T-cell (primary cell): Measurements from ENCODE around the gene SERPINA1. TPM values are rescaled to one million over a fixed set of nuclear protein-coding genes. Genes with fewer than 3 reads are reported as not detected.

Source experiments
- ATAC-seq, 4 experiments: fragments of 200-7000 bp in 3 of 4; fragments of 150-1000 bp in 1 of 4; cut with Tn5 transposase; replicated peaks in 1 of 4; 1 replicate in 3 of 4; 2 replicates in 1 of 4; pipeline ENCODE4 v1.10.0; 2021; ENCODE audit warnings: moderate library complexity in 3 of 4, mild to moderate bottlenecking in 2 of 4, moderate number of reproducible peaks in 1 of 4
- CTCF ChIA-PET, 2 donors: fragments of 300-600 bp; sonication (Branson Sonifier 250); formaldehyde crosslinking; loops; one replicate each; lab custom pipeline; 2022; ENCODE audit warnings: antibody characterized with exemption in 2 of 2; lab: Charles Lee
- POLR2A ChIA-PET, 2 donors: fragments of 300-600 bp; sonication (Branson Sonifier 250); formaldehyde crosslinking; loops; one replicate each; lab custom pipeline; 2022; ENCODE audit warnings: antibody characterized with exemption in 2 of 2; lab: Charles Lee
- DNase-seq, 35 experiments: peaks; one replicate each; pipeline versions ENCODE4 v3.0.0 to v3.0.0-alpha.2; 2013 to 2023
- H3K27ac ChIP-seq: one replicate; pipeline ENCODE4 v1.5.1; 2013; ENCODE audit warnings: low read length
- H3K27me3 ChIP-seq, 2 experiments: replicated peaks in 1 of 2; 1 replicate in 1 of 2; 2 replicates in 1 of 2; pipeline versions ENCODE4 v1.6.1 to v1.7.0; 2013; ENCODE audit warnings: low read length in 1 of 2, mixed read lengths in 1 of 2; ENCODE audit not compliant: control insufficient read depth in 2 of 2, insufficient read depth in 2 of 2; ENCODE audit errors: extremely low read depth in 1 of 2
- H3K36me3 ChIP-seq, 2 donors: 1 replicate in 1 of 2; 2 replicates in 1 of 2; pipeline versions ENCODE4 v1.6.1 to v1.7.0; 2013; ENCODE audit warnings: low read length in 1 of 2; ENCODE audit not compliant: control insufficient read depth in 2 of 2, insufficient read depth in 1 of 2; ENCODE audit errors: extremely low read depth in 1 of 2
- H3K4me1 ChIP-seq, 2 experiments: 1 replicate in 1 of 2; 2 replicates in 1 of 2; pipeline versions ENCODE4 v1.6.1 to v1.7.0; 2013; ENCODE audit warnings: low read length in 2 of 2, mixed read lengths in 1 of 2; ENCODE audit not compliant: insufficient read depth in 2 of 2, control insufficient read depth in 1 of 2; ENCODE audit errors: extremely low read depth in 1 of 2
- H3K4me3 ChIP-seq, 2 donors: 1 replicate in 1 of 2; 2 replicates in 1 of 2; pipeline versions ENCODE4 v1.5.1 to v1.7.0; 2013; ENCODE audit warnings: mild to moderate bottlenecking in 2 of 2, low read length in 1 of 2, moderate library complexity in 1 of 2; ENCODE audit not compliant: control insufficient read depth in 1 of 2; ENCODE audit errors: extremely low read depth in 1 of 2
- H3K9me3 ChIP-seq: 2 replicates; pipeline ENCODE4 v1.7.0; 2013
- H3K27ac Mint-ChIP-seq, 2 donors: one replicate each; pipeline ENCODE4 v1.8.0; 2020 to 2021; ENCODE audit warnings: mild to moderate bottlenecking in 2 of 2, mixed read lengths in 2 of 2
- H3K27me3 Mint-ChIP-seq, 2 donors: one replicate each; pipeline ENCODE4 v1.8.0; 2021 to 2022; ENCODE audit warnings: mixed read lengths in 2 of 2
- H3K36me3 Mint-ChIP-seq: one replicate; pipeline ENCODE4 v1.8.0; 2021; ENCODE audit warnings: mixed read lengths
- H3K4me1 Mint-ChIP-seq, 3 donors: one replicate each; pipeline ENCODE4 v1.8.0; 2020 to 2022; ENCODE audit warnings: mixed read lengths in 3 of 3, mild to moderate bottlenecking in 1 of 3
- H3K4me3 Mint-ChIP-seq, 3 donors: one replicate each; pipeline ENCODE4 v1.8.0; 2020 to 2022; ENCODE audit warnings: mild to moderate bottlenecking in 3 of 3, mixed read lengths in 3 of 3, moderate library complexity in 3 of 3
- H3K9me3 Mint-ChIP-seq, 3 donors: one replicate each; pipeline ENCODE4 v1.8.0; 2020 to 2022; ENCODE audit warnings: mixed read lengths in 3 of 3
- WGBS: methylation state at CpG from one replicate; pipeline ENCODE4 v1.1.5; 2013; ENCODE audit warnings: missing lambda C conversion rate; ENCODE audit not compliant: insufficient coverage; 5-methylcytosine and 5-hydroxymethylcytosine counted together
- total RNA-seq, 35 experiments: library from RNA in 6 of 35; stranded (reverse) in 6 of 35; fragments of 120-200 nt in 1 of 35; gene quantifications; one replicate each; pipeline versions ENCODE4 v1.2.1 to v1.2.4 and lab custom pipeline; 2013 to 2026

SERPINA1 gene
- total RNA-seq, 5 donors from 2014 or later (not counting 1 experiment from before 2014, with no cell fraction given) = 0.63 to 11.1 (median 6.7) TPM

GRCh38 chr14:94338023-94338422 lies 50.4 kb downstream of the SERPINA1 start:
- H3K4me1 ChIP-seq = no peaks in the 10 kb centered on the region
- no peak for DNase-seq
- H3K36me3 ChIP-seq = no peaks in the 10 kb centered on the region
- no peak for ATAC-seq
- Mint-ChIP-seq H3K27ac (no peak overlapping the region), H3K27me3 (peaks cover 32 to 38% of the 10 kb centered on the region in 2 donors), H3K9me3 (peaks cover 0 to 15% (median 0%) of the 10 kb centered on the region in 3 donors), H3K4me1 (peaks cover 0 to 2% (median 0%) of the 10 kb centered on the region in 3 donors), H3K36me3 (no peaks in the 10 kb centered on the region), H3K4me3 (no peak overlapping the region)
- WGBS = no CpG with 5 or more reads among the region's 2 CpGs
- H3K4me3 ChIP-seq = no peak overlapping the region
- no peaks in the 10 kb centered on the region for H3K27me3 ChIP-seq
- CTCF ChIA-PET = no interaction called here
- H3K9me3 ChIP-seq = no peaks in the 10 kb centered on the region
- no peak overlapping the region for H3K27ac ChIP-seq
- POLR2A ChIA-PET = no interaction called here

- Histone ChIP-seq H3K27ac (no peak overlapping the region), H3K27me3 (no peaks in the 10 kb centered on the region), H3K36me3 (no peaks in the 10 kb centered on the region), H3K4me1 (no peaks in the 10 kb centered on the region), H3K9me3 (no peaks in the 10 kb centered on the region), H3K4me3 (no peak overlapping the region)
- 100% methylated on average over 2 of the region's 6 CpGs for WGBS
- peaks cover 0 to 15% (median 0%) of the 10 kb centered on the region in 3 donors for H3K9me3 Mint-ChIP-seq
- no peaks in the 10 kb centered on the region for H3K36me3 Mint-ChIP-seq
- ChIA-PET CTCF (no interaction called here), POLR2A (no interaction called here)
- ATAC-seq (no peak), DNase-seq (no peak)
- H3K4me1 Mint-ChIP-seq = peaks cover 0 to 2% (median 0%) of the 10 kb centered on the region in 3 donors
- no peak overlapping the region for H3K27ac Mint-ChIP-seq
- H3K4me3 Mint-ChIP-seq = no peak overlapping the region
- H3K27me3 Mint-ChIP-seq = peaks cover 32 to 34% of the 10 kb centered on the region in 2 donors
Observed at GRCh38 chr14:94337274-94337673, 51.1 kb downstream of the SERPINA1 start.

GRCh38 chr14:94334872-94335271 lies 53.5 kb downstream of the SERPINA1 start:
- H3K27ac Mint-ChIP-seq = no peak overlapping the region
- DNase-seq (no peak), ATAC-seq (no peak)
- H3K27me3 Mint-ChIP-seq = peaks cover 12 to 19% of the 10 kb centered on the region in 2 donors
- 80% methylated on average over 1 of the region's 4 CpGs for WGBS
- H3K27ac ChIP-seq = no peak overlapping the region
- H3K4me3 ChIP-seq = no peak overlapping the region
- H3K4me3 Mint-ChIP-seq = no peak overlapping the region
- H3K27me3 ChIP-seq = peaks cover 0 to 13% of the 10 kb centered on the region in 2 experiments
- no peaks in the 10 kb centered on the region for H3K9me3 Mint-ChIP-seq
- POLR2A ChIA-PET = no interaction called here
- CTCF ChIA-PET = no interaction called here
- H3K36me3 Mint-ChIP-seq = no peaks in the 10 kb centered on the region
- no peaks in the 10 kb centered on the region for H3K4me1 ChIP-seq
- no peaks in the 10 kb centered on the region for H3K9me3 ChIP-seq
- H3K4me1 Mint-ChIP-seq = no peaks in the 10 kb centered on the region
- no peaks in the 10 kb centered on the region for H3K36me3 ChIP-seq

- POLR2A ChIA-PET = no interaction called here
- peaks cover 4 to 19% of the 10 kb centered on the region in 2 donors for H3K27me3 Mint-ChIP-seq
- Histone ChIP-seq H3K27me3 (peaks cover 0 to 13% of the 10 kb centered on the region in 2 experiments), H3K4me1 (no peaks in the 10 kb centered on the region), H3K36me3 (no peaks in the 10 kb centered on the region), H3K4me3 (no peak overlapping the region), H3K27ac (no peak overlapping the region), H3K9me3 (no peaks in the 10 kb centered on the region)
- H3K27ac Mint-ChIP-seq = no peak overlapping the region
- DNase-seq = no peak
- no peaks in the 10 kb centered on the region for H3K4me1 Mint-ChIP-seq
- H3K36me3 Mint-ChIP-seq = no peaks in the 10 kb centered on the region
- H3K4me3 Mint-ChIP-seq = no peak overlapping the region
- CTCF ChIA-PET = no interaction called here
- no peak for ATAC-seq
- H3K9me3 Mint-ChIP-seq = peaks cover 0 to 2% (median 0%) of the 10 kb centered on the region in 3 donors
Observed at GRCh38 chr14:94332587-94332986, 55.8 kb downstream of the SERPINA1 start.

- H3K36me3 ChIP-seq = no peaks in the 10 kb centered on the region
- H3K27ac ChIP-seq = no peak overlapping the region
- Mint-ChIP-seq H3K4me1 (no peaks in the 10 kb centered on the region), H3K4me3 (no peak overlapping the region), H3K36me3 (no peaks in the 10 kb centered on the region), H3K27me3 (peaks cover 4 to 19% of the 10 kb centered on the region in 2 donors), H3K27ac (no peak overlapping the region), H3K9me3 (peaks cover 0 to 2% (median 0%) of the 10 kb centered on the region in 3 donors)
- no peaks in the 10 kb centered on the region for H3K4me1 ChIP-seq
- no peak for DNase-seq
- ATAC-seq = no peak
- POLR2A ChIA-PET = no interaction called here
- H3K9me3 ChIP-seq = no peaks in the 10 kb centered on the region
- H3K27me3 ChIP-seq = peaks cover 0 to 13% of the 10 kb centered on the region in 2 experiments
- H3K4me3 ChIP-seq = no peak overlapping the region
- WGBS = 43% methylated on average over 3 of the region's 7 CpGs
- CTCF ChIA-PET = no interaction called here
Observed at GRCh38 chr14:94332063-94332583, 56.3 kb downstream of the SERPINA1 start.

GRCh38 chr14:94331462-94331861 lies 56.9 kb downstream of the SERPINA1 start:
- peaks cover 0 to 2% (median 0%) of the 10 kb centered on the region in 3 donors for H3K9me3 Mint-ChIP-seq
- H3K4me3 Mint-ChIP-seq = no peak overlapping the region
- no peak for ATAC-seq
- ChIA-PET CTCF (no interaction called here), POLR2A (no interaction called here)
- no peak overlapping the region for H3K27ac Mint-ChIP-seq
- Histone ChIP-seq H3K27ac (no peak overlapping the region), H3K27me3 (peaks cover 0 to 13% of the 10 kb centered on the region in 2 experiments), H3K4me3 (no peak overlapping the region), H3K36me3 (no peaks in the 10 kb centered on the region), H3K4me1 (no peaks in the 10 kb centered on the region), H3K9me3 (no peaks in the 10 kb centered on the region)
- WGBS = 87% methylated on average over 5 of the region's 5 CpGs
- H3K36me3 Mint-ChIP-seq = no peaks in the 10 kb centered on the region
- no peaks in the 10 kb centered on the region for H3K4me1 Mint-ChIP-seq
- peaks cover 4 to 19% of the 10 kb centered on the region in 2 donors for H3K27me3 Mint-ChIP-seq
- no peak for DNase-seq
